ENCODE data around the gene PRPS1L1.
A peak's percentile ranks its signal among the peaks of the same experiment; 100 is the strongest.

Gene PRPS1L1

DNA sequence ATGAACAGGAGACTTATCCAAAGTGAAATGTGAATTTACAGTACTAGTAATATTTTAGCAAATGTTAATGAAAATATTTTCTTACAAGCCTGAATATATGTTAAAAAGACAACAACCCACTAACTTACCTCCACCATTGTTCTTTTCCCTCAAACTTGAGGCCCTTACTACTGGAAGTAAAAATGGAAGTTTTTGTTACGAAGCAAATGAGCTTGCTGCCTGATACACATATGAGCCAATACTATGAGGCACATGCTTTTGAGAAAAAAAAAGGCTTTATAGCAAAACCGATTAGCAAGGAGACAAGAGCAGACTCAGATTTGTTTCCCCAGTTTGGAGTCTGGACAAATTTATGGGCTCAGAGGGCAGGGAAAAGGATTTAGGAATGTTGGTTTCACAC, 29.0 kb downstream of the PRPS1L1 start:
- H3K36me3 ChIP-seq (ENCODE audit: insufficient read depth, low read length): no peaks in the 10 kb centered on the region
- H3K27ac ChIP-seq: no peak overlapping the region
- H3K9me3 ChIP-seq (ENCODE audit: low read depth, low read length): no peaks in the 10 kb centered on the region
- H3K9ac ChIP-seq (ENCODE audit: insufficient read length): no peak overlapping the region
- DNase-seq (ENCODE audit: low read depth, low spot score): no peak
- TF ChIP-seq FOXP2 (optimal IDR thresholded peaks at IDR 0.05; ENCODE audit: control extremely low read depth, extremely low read length, insufficient read depth) (no peak), POLR2AphosphoS5 (IDR thresholded peaks at IDR 0.05; ENCODE audit: borderline replicate concordance, low read depth, low read length) (no peak), EZH2 (IDR thresholded peaks at IDR 0.05) (no peak)
- H3K4me3 ChIP-seq: no peak overlapping the region

DNA sequence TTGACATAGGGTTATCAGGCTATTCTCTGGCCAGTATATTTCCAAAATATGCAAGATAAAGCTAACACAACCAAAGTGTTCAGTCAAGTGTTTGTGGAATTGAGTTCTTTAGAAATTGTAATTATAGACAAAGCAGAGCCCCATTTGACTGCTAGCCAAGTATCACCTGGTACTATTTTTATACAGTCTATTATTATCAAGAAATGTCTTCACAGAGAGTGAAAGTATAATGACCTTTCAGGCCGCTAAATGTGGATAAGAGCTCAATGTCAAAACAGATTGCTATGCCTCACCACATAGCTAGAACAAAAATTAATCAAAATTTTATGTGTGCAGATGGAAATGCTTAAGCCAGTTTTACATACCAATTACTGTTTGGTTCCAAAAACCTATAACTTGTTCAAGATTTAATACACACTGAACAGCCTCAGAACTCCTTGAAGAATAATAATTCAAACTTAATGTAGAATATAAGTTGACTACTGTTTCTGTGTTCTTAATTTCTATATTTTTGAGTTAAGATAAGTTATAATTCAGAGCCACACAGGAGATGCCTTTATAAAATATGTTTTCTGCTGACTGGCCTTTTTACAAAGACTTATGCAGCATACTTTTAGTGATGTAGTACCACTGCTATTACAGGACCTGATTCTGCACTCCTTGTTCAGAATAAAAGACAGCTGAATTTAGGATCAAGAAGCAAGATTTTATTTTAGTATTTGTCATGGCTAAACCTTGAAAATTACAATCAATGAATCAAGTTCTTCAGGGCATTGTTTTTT, 31.0 kb downstream of the PRPS1L1 start:
- Histone ChIP-seq H3K4me3 (no peak overlapping the region), H3K36me3 (ENCODE audit: insufficient read depth, low read length) (no peaks in the 10 kb centered on the region), H3K27ac (0 out of 2 replicates have a peak overlapping the region, but pooled peaks have one; percentile 44), H3K9ac (ENCODE audit: insufficient read length) (no peak overlapping the region), H3K9me3 (ENCODE audit: low read depth, low read length) (no peaks in the 10 kb centered on the region)
- no peak for DNase-seq (ENCODE audit: low read depth, low spot score)
- TF ChIP-seq FOXP2 (optimal IDR thresholded peaks at IDR 0.05; ENCODE audit: control extremely low read depth, extremely low read length, insufficient read depth): no peak
- no peak for TF ChIP-seq EZH2 (IDR thresholded peaks at IDR 0.05)
- no peak for TF ChIP-seq POLR2AphosphoS5 (IDR thresholded peaks at IDR 0.05; ENCODE audit: borderline replicate concordance, low read depth, low read length)

DNA sequence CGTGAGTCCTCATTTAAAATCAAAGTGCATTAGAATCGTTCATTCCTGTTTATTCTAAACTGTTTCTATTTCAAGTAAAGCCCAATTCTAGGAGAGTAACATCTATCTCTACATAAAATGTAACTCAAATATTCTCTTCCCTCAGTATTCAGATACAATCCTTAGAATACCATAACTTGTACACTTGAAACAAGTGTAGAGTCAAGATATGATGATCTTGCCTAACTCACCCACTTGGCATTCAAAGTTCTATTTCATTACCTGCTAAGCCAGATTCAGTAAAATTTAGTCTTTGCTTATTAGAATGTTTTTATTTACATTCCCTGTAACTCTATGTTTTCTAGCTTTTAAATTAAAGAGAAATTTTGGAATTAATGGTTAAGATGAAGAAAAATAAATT, 31.6 kb downstream of the PRPS1L1 start:
- no peak overlapping the region for H3K4me3 ChIP-seq
- H3K9me3 ChIP-seq (ENCODE audit: low read depth, low read length): no peaks in the 10 kb centered on the region
- H3K9ac ChIP-seq (ENCODE audit: insufficient read length): no peak overlapping the region
- no peak overlapping the region for H3K27ac ChIP-seq
- no peaks in the 10 kb centered on the region for H3K36me3 ChIP-seq (ENCODE audit: insufficient read depth, low read length)
- no peak for DNase-seq (ENCODE audit: low read depth, low spot score)
- no peak for TF ChIP-seq POLR2AphosphoS5 (IDR thresholded peaks at IDR 0.05; ENCODE audit: borderline replicate concordance, low read depth, low read length)
- no peak for TF ChIP-seq FOXP2 (optimal IDR thresholded peaks at IDR 0.05; ENCODE audit: control extremely low read depth, extremely low read length, insufficient read depth)
- TF ChIP-seq EZH2 (IDR thresholded peaks at IDR 0.05): no peak

DNA sequence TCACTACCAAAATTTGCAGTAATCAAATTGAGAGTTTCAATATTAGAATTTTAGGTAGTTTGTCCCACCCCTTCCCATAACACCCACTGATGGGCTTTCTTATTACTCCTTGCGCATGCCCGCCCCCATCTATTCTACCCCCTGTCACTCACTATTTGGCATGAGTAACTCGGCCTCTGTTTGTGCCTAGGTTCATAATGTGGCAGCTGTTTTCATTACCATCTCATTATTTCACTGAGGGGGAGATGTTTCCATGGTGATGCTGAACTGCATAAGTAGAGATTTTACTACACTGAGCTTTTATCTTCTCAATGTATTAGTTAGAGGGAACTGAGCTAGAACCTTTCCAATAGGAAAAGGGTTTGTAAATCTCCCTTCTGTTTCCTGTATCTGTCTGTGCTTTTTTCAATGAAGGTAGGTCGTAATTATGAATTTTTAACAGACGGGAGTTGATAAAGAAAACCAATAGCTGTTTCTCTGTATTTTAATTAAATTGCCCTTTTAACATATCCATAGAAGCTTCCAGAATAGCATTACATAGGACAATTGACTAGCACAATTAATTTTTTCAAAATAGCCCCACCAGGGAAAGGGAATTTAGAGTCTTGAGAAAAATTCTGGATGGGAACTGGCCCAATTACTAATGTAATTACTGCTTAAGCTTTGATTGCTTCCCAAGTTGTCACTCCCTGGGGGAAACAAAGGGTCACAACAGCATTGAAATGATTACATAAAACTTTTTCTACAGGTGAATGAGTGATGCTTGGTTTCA, 33.4 kb downstream of the PRPS1L1 start:
- Histone ChIP-seq H3K4me3 (no peak overlapping the region), H3K36me3 (ENCODE audit: insufficient read depth, low read length) (no peaks in the 10 kb centered on the region), H3K9me3 (ENCODE audit: low read depth, low read length) (no peaks in the 10 kb centered on the region), H3K9ac (ENCODE audit: insufficient read length) (no peak overlapping the region), H3K27ac (no peak overlapping the region)
- DNase-seq (ENCODE audit: low read depth, low spot score): no peak
- TF ChIP-seq EZH2 (IDR thresholded peaks at IDR 0.05): no peak

DNA sequence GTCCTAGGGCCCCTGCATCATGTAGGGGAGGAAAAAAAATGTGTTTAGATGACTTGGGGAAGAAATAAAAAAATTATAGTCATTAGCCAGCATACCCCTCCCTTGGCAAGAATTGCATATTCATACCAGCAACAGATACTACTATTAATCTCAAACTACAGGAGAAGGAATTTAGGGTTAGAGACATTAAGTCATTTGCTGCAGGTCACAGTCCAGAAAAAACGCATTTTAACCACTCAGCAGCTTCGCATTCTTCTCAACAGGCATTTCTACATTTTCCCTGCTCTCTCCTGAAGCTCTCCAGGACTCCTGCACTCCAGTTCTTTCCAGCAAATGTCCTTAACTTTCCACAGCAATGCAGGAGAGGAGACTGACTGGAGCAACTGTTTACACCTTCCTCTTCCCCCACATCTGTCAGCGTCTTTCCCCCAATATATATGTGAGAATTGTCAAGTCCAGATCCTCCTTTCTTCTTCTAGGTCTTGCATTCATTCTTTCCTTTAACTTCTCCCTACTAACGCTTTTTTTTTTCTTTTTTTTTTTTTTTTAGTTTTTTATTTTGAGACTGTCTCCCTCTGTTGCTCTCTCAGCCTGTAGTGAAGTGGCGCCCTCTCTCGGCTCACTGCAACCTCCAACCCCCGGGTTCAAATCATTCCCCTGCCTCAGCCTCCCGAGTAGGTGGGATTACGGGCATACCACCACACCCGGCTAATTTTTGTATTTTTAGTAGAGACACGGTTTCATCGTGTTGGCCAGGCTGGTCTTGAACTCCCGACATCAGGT, 35.6 kb downstream of the PRPS1L1 start:
- H3K9ac ChIP-seq (ENCODE audit: insufficient read length): no peak overlapping the region
- no peaks in the 10 kb centered on the region for H3K9me3 ChIP-seq (ENCODE audit: low read depth, low read length)
- DNase-seq (ENCODE audit: low read depth, low spot score): no peak
- no peak overlapping the region for H3K4me3 ChIP-seq
- H3K36me3 ChIP-seq (ENCODE audit: insufficient read depth, low read length): no peaks in the 10 kb centered on the region
- no peak overlapping the region for H3K27ac ChIP-seq
- TF ChIP-seq EZH2 (IDR thresholded peaks at IDR 0.05) (no peak), POLR2AphosphoS5 (IDR thresholded peaks at IDR 0.05; ENCODE audit: borderline replicate concordance, low read depth, low read length) (no peak), FOXP2 (optimal IDR thresholded peaks at IDR 0.05; ENCODE audit: control extremely low read depth, extremely low read length, insufficient read depth) (no peak)

DNA sequence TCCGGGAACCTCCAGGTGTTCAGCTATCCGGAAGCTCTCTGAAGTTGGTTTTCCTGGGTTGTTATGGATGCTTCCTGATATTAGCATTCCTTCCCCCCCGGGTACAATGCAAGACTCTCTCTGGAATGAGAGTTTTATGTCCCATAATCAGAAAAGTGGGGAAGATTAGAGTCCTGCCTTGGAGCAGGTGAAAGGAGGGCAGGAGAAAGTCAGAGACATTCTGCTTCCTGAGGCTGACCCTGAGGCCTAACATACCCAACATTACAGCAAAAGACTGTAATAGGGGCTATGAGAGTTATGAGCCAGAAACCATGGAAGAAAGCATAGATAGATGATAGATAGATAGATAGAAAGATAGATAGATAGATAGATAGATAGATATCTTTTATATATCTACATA, 36.9 kb downstream of the PRPS1L1 start:
- Histone ChIP-seq H3K36me3 (ENCODE audit: insufficient read depth, low read length) (no peaks in the 10 kb centered on the region), H3K27ac (no peak overlapping the region), H3K4me3 (no peak overlapping the region), H3K9ac (ENCODE audit: insufficient read length) (no peak overlapping the region), H3K9me3 (ENCODE audit: low read depth, low read length) (no peaks in the 10 kb centered on the region)
- TF ChIP-seq EZH2 (IDR thresholded peaks at IDR 0.05) (no peak), POLR2AphosphoS5 (IDR thresholded peaks at IDR 0.05; ENCODE audit: borderline replicate concordance, low read depth, low read length) (no peak), FOXP2 (optimal IDR thresholded peaks at IDR 0.05; ENCODE audit: control extremely low read depth, extremely low read length, insufficient read depth) (no peak)
- DNase-seq (ENCODE audit: low read depth, low spot score): no peak

DNA sequence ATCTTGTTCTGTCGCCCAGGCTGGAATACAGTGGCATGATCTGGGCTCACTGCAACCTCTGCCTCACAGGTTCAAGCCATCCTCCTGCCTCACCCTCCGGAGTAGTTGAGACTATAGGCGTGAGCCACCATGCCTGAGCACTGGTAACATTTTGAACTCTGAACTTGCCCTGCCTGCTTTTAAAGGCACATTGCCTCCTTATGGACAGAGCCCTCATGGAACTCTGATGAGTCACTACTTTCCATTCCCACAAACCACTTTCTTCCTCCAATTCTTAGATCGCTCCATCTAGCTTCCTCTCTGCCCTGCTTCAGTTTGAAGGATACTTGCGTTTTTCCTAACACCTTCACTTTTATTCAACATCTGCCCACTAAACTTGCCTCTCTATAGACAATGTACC, 38.1 kb downstream of the PRPS1L1 start:
- Histone ChIP-seq H3K36me3 (ENCODE audit: insufficient read depth, low read length) (no peaks in the 10 kb centered on the region), H3K27ac (no peak overlapping the region), H3K4me3 (no peak overlapping the region), H3K9me3 (ENCODE audit: low read depth, low read length) (no peaks in the 10 kb centered on the region), H3K9ac (ENCODE audit: insufficient read length) (no peak overlapping the region)
- TF ChIP-seq FOXP2 (optimal IDR thresholded peaks at IDR 0.05; ENCODE audit: control extremely low read depth, extremely low read length, insufficient read depth): no peak
- no peak for TF ChIP-seq EZH2 (IDR thresholded peaks at IDR 0.05)
- TF ChIP-seq POLR2AphosphoS5 (IDR thresholded peaks at IDR 0.05; ENCODE audit: borderline replicate concordance, low read depth, low read length): no peak
- no peak for DNase-seq (ENCODE audit: low read depth, low spot score)

DNA sequence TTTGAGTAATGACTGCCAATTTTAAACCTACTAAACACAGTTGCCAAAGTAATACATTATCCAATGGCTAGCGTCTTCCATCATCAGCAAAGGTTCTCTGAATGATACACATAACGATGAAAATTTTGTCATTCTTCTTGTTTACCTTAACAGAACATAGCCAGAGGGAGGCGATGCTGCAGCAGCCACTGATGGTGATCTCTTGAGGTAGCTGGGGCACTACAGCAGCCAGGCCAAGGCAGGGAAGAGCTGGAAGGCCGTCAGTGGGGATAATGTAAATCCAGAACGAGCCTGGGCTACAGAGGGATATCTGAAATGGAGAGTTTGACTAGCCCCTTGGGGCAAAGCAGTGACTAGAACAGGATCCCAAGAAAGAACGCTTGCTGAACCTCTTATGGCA, 38.8 kb downstream of the PRPS1L1 start:
- DNase-seq (ENCODE audit: low read depth, low spot score): no peak
- Histone ChIP-seq H3K9me3 (ENCODE audit: low read depth, low read length) (no peaks in the 10 kb centered on the region), H3K36me3 (ENCODE audit: insufficient read depth, low read length) (no peaks in the 10 kb centered on the region), H3K4me3 (no peak overlapping the region), H3K27ac (no peak overlapping the region), H3K9ac (ENCODE audit: insufficient read length) (no peak overlapping the region)
- TF ChIP-seq POLR2AphosphoS5 (IDR thresholded peaks at IDR 0.05; ENCODE audit: borderline replicate concordance, low read depth, low read length): no peak
- TF ChIP-seq EZH2 (IDR thresholded peaks at IDR 0.05): no peak
- no peak for TF ChIP-seq FOXP2 (optimal IDR thresholded peaks at IDR 0.05; ENCODE audit: control extremely low read depth, extremely low read length, insufficient read depth)

All from SK-N-MC (cell line).